Right ventricle myocardium inferior (tissue), 1 donor: ENCODE measurements around the gene CEP290. TPM values are rescaled to one million over a fixed set of nuclear protein-coding genes. Genes with fewer than 3 reads are reported as not detected.
"Not testable (repeated sequence)": the region's sequence is repeated elsewhere in the genome, so short reads cannot be mapped to it uniquely, and the experiment has no call there.

Experiments used
- ATAC-seq: fragments of 200-7000 bp; cut with Tn5 transposase; one replicate; pipeline ENCODE4 v1.9.1; 2020; ENCODE audit warnings: mild to moderate bottlenecking, moderate library complexity
- DNase-seq: peaks from one replicate; pipeline ENCODE4 v3.0.0; 2021; ENCODE audit errors: missing footprints
- intact Hi-C: fragments of 100-400 bp; cut with DNase I; formaldehyde crosslinking; loops from one replicate; pipeline ENCODE4 v1.11.0; 2022
- total RNA-seq: library from RNA; stranded (reverse); fragmentation: NEBNext Ultra II Directional; extraction: Animal tissue kit (Norgen Biotek cat#: 25700); gene quantifications from one replicate; pipeline ENCODE4 v1.2.1, GENCODE V29; 2021
- donor health status: DM: no; HTN: yes; CAD: no; lungs with severe emphysema.

The CEP290 gene
- total RNA-seq, 1 donor from 2014 or later: 6.1 TPM

DNA sequence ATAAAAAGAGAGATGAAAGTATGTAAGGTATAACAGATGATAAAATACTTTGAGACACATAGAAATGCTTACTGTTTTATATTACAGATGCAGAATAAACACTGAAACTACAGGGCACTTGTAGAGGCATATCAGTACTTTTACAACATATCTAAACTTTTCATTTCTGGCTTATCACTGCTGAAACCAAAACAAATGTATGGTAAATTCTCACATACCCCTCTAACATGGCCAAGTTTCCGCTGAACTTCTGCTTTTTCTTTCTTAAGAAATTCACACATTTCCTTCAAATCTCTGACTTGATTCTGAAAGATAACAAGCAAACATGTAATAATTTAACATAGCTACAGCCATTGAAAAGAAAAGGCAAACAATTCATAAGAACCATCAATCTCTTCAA, 79.4 kb downstream of the CEP290 start:
- intact Hi-C loops: no loop called here
- DNase-seq (no peak), ATAC-seq (no peak)

DNA sequence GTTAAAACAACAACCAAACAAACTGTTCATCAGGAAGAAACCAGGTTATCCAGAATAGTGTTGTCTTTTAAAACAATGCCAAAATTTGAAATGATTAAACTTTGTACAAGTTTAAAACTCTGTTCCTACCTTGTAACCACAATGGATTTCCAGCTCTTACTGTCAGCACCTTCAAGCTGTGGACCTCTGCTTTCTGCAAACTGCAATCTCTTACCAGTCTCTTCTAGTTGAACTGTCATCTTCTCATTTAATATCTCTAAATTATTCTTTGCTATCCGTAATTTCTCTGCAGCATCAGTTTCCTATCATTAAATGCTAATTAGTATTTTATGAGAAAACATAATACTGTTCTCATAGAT, 83.2 kb downstream of the CEP290 start:
- intact Hi-C loops: no loop called here
- peak; percentile 68 for ATAC-seq
- no peak for DNase-seq

DNA sequence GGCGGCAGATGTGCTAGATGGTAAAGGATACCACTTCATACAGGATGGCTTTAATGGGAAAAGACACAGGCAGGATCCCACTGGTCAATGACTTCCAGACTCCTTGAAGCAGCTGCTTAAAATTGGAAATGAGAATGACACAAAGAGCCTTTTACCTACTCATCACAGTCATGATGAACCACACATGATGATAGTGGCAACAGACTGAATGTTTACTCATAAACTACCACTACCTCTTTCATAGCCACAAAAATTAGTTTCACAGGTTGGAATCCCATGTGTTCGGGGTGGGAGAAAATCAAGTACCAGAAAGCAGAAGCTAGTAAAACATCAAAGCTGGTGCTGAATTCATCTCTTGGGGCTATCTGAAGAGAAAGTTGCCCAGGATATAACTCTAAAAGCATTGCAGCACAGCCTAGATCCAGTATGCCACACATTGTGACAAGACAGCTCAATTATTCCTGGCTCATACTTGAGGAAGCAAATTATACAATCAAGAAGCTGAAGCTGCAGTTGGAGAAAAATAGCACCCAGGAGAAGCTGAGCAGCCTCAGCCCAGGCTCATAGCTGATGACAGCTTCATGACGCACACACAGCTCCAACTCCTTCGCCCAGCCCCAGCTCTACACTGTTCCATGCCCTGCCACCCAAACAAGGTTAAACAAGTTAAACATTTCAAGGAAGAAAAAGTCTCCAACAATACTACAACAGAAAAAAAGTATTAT, 83.7 kb downstream of the CEP290 start:
- ATAC-seq (peak; percentile 99), DNase-seq (peak; percentile 62)
- intact Hi-C loops: no loop called here

DNA sequence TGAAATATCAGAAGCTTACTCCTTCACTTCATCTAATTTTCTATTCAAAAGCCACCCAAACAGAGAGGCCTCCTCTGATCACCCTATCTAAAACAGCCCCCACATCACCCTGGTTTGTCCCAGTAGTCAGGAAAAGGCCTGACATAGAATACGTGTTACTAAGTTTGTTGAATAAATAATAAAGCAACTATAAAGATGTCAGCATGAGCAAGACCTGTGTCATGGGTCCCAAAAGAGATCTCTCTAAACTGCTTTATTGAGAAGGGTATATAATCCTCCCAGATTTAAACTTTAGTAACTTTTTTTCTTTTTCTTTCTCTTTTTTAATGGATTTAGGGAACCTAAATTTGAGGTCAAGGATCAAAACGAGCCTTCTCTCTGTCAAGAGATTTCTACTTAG, 85.3 kb downstream of the CEP290 start:
- intact Hi-C loops: no loop called here
- ATAC-seq (no peak), DNase-seq (no peak)

DNA sequence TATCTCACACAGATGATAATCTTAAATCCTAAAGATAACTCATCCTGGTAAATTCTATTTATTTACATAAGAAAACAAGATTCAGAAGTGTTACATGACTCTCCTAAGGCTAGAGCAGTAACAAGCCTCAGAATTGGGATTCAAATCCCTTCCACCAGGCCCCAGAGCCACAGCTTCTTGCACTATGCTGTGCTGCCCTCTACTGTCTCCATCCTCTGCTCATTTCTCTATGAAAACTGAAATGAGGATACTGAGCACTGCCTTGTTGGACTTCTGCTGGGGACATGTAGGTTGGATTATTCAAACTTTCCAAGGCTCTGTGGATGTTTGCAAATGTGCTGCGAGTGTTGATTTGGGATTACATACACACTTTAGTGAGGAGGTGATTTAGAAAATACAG, 89.2 kb downstream of the CEP290 start:
- no peak for DNase-seq
- peak; percentile 46 for ATAC-seq
- intact Hi-C loops: no loop called here

DNA sequence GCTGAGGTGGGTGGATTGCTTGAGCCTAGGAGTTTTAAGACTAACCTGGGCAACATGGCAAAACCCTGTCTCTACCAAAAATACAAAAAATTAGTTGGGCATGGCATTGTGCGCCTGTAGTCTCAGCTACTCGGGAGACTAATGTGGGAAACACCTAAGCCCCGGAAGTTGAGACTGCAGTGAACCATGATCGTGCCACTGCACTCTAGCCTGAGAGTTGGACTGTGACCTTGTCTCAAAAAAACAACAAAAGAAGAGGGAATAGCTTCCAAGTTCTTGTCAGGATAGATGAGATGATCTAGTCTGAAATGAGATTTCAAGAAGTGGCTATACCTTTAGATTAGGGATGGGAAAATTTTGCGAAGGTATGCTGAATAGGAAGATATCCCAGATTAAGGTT, 97.9 kb downstream of the CEP290 start:
- DNase-seq (no peak), ATAC-seq (no peak)
- intact Hi-C loops: no loop called here

GRCh38 chr12:88037770-88038169, 104.1 kb downstream of the CEP290 start:
- intact Hi-C loops: no loop called here
- ATAC-seq: no peak
- no peak for DNase-seq

DNA sequence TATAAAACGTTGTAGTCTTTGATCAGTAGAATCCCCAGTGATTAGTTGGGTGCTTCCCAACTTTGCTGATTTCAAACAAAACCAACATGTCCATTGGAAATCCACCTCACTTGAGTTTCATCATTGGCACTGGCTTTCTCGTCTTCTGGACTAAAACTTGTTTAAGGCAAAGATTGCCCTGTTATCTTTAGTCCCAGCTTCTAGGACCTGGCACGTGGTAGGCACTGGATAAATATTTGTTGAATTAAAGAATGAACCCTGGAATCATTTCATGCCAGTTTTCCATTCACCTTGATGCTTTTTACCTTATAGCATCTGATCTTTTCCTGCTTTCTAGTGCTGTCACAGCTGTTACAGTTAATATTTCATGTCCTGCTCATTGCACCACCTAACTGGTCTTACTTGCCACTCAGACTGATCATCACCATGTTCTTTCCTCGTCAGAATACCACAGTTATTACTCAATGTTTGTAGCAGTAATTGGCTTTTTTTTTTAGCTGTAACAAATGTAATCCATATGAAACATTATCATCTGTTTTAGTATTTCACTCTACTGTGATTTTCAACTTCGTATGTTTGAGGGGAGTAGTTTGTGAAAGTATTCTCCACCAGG, 105.4 kb downstream of the CEP290 start:
- intact Hi-C loops: no loop called here

DNA sequence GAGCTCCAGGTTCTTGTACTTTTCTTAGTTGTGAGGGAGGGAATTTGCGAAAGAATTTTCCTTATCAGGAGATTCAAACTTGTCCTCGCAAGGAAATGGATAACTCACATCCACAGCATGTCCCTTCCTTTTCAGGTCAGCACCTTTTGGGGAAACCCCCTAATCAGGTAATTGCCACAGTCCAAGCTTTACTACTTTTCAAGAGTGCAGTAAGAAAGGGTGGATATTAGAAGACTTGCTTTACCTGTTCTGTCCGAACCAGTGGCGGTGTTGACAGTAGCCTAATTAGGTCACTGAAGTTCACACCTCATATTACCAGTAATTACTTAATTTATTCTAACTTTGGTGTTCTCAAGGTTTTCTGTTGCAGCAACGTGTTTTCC, 106.0 kb downstream of the CEP290 start:
- DNase-seq (no peak), ATAC-seq (peak; percentile 3)
- intact Hi-C loops: loop anchor here (1.0 kb wide), 1 partner anchor 106 kb away; the partner anchor contains the start of genes CEP290 and TMTC3

More for the DNA sequence above, 105.4 kb downstream of the CEP290 start:
- ATAC-seq: no peak
- no peak for DNase-seq

GRCh38 chr12:88035271-88035906, 106.5 kb downstream of the CEP290 start:
- intact Hi-C loops: loop anchor here (1.0 kb wide), 1 partner anchor 107 kb away; the partner anchor contains the start of genes CEP290 and TMTC3
- DNase-seq: peak; percentile 95
- ATAC-seq: peak; percentile 100

DNA sequence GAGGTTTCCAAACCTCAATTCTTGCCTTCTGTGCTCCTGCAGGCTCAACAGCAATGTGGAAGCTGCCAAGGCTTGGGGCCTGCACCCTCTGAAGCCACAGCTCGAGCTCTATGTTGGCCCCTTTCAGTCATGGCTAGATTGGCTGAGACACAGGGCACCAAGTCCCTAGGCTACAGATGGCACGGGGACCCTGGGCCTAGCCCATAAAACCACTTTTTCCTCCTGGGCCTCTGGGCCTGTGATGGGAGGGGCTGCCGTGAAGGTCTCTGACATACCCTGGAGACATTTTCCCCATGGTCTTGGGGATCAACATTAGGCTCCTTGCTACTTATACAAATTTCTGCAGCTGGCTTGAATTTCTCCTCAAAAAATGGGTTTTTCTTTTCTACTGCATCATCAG, 110.7 kb downstream of the CEP290 start:
- ATAC-seq, DNase-seq, intact Hi-C loops: not testable (repeated sequence)

DNA sequence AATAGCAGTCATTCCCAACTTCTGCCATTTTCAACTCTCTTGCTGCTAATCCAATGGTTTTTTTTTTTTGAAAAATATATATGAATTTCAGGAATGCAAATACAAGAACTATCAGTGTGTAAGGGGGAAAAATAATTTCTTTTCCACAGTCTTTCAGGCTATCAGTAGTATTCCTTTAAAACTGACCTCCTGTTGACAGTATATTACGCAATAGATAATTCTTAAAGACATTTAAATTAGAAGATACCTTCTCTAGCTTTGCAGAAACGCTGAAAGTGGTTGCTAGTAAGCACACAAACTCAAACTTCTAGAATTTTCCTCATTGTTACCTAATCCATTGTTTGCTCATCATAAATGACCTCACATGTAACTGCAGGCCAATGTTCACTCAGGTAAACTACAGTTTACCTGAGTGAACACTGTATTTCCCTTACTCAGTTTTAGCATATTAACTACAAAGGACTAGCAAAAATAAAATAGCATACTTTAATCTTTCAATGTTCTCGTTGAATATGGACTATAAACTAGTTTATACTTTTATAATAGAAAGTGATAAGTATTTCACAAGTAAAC, 112.7 kb downstream of the CEP290 start, which contains the start of gene C12orf50:
Gene C12orf50, minus strand, starts transcription at position 309 of the 573 bp plus-strand sequence. CDS start 2,439 bp downstream, outside the sequence.
- DNase-seq (no peak), ATAC-seq (no peak)
- intact Hi-C loops: no loop called here

- intact Hi-C loops: no loop called here
- no peak for ATAC-seq
- DNase-seq: no peak
Observed at GRCh38 chr12:88026196-88026595, 115.7 kb downstream of the CEP290 start.

DNA sequence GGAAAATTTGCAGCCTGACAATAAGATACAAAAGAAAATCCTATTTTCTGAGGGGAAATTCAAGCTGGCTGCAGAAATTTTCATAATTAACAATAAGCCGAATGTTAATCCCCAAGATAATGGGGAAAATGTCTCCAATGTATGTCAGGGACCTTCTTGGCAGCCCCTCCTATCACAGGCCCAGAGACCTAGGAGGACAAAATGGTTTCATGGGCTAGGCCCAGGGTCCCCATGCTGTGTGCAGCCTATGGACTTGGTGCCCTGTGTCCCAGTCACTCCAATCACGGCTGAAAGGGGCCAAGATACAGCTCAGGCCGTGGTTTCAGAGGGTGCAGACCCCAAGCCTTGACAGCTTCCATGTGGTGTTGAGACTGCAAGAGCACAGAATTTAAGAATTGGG, 123.9 kb downstream of the CEP290 start:
- ATAC-seq (no peak), DNase-seq (no peak)
- intact Hi-C loops: no loop called here

DNA sequence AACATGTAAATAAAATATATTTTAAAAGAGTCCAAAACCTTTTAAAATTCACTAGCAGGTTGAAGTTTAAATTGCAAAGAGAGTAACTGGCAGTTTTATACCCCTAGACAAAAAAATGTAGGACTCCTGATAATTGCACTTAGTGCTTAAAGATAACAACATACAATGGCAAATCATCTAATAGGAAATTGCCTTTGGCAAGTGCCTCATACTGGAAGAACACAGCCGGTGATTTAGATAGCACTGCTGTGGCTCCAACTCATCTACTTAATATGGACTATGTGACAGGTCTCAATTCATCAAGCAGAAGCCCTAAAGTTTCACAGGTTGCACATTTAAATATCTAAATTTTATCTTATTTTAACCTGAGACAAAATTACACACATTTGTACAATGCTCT, 126.1 kb downstream of the CEP290 start:
- no peak for ATAC-seq
- no peak for DNase-seq
- intact Hi-C loops: no loop called here

DNA sequence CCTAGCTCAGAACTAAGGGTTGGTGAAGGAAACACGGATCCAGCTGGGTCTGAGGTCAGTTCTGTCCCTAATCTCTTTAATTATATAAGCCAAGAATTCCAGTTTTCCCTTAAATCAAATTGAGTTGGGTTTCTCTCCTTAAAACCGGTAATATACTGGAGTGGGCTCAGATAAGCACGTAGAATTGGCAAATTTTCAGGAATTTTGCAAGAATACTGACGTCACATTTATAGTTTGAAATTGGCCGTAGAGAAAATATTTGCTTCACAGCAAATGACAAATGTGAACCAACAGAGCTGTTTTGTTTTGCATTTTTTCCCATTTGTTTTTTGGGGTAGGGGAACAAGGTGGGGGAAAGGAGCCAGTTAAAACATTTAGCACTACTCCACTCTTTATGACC, 130.1 kb downstream of the CEP290 start:
- intact Hi-C loops: no loop called here
- ATAC-seq: no peak
- DNase-seq: no peak

DNA sequence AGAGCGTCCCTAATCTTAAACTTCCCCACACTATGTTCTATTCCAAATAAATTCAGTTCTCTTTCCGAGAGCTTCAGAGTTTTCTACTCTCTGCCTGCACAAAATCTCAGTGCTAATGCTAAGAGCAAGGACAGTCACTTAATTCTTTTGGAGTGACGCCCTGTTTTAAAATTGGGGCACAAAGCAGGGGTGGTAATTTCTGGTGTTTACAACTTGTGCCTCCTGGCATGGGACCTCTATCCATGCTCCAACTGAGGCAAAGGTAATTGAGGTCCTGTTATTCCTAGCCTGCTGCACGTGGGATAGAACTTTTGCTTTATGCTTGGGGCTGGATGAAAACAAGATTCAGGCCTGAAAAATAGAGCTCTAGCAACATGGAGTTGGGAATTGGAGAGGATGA, 135.5 kb downstream of the CEP290 start:
- DNase-seq: no peak
- ATAC-seq: no peak
- intact Hi-C loops: no loop called here

DNA sequence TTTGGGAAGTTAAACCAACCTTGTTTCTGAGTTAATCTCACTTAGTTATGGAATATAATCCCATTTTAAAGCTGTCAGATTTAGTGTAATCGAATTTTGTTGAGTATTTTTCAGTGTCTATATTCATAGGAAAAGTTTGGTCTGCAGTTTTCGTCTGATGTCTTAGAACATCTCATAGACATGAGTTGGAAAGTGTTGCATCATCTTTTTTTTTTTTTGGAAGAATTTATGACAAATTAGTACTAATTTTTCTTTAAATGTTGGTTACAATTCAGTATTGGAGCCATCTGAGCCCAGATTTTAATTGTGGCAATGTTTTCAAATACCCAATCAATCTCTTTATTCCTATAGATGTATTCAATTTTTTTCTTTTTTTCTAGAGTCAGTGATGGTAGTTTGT, 140.6 kb downstream of the CEP290 start:
- intact Hi-C loops: no loop called here
- ATAC-seq (no peak), DNase-seq (no peak)
